ENCODE data around the gene PTPRN2. TPM values are rescaled to one million over a fixed set of nuclear protein-coding genes. Genes with fewer than 3 reads are reported as not detected.

Gene PTPRN2
- total RNA-seq, 1 donor from 2014 or later: 1.8 TPM

DNA sequence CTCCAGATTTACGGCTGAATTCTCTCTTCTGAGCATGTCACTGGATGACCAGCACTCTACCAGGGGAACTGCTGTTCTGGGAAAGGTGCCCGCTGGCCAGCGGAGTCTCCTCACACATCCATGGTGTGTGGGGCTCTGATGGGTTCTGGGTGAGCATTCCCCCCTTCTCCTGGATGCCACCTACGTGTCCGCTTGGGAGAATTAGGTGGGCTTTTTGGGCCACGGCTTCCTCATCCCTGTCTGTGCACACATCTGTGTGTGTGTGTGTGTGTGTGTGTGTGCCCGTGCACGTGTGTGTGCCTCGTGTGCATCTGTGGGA is 1087.8 kb downstream of the PTPRN2 start:
- intact Hi-C loops (cut with micrococcal nuclease): no loop called here
- ChIA-PET CTCF (no interaction called here), POLR2A (no interaction called here)
- Mint-ChIP-seq H3K27ac (no peak overlapping the region), H3K36me3 (ENCODE audit: low read depth) (no peaks in the 10 kb centered on the region), H3K9me3 (no peaks in the 10 kb centered on the region), H3K4me1 (peaks cover 6% of the 10 kb centered on the region), H3K4me3 (no peak overlapping the region), H3K27me3 (peaks cover 11% of the 10 kb centered on the region)
- TF ChIP-seq CTCF (IDR thresholded peaks at IDR 0.05): no peak
- ATAC-seq (ENCODE audit: low read depth) (no peak), DNase-seq (no peak)

DNA sequence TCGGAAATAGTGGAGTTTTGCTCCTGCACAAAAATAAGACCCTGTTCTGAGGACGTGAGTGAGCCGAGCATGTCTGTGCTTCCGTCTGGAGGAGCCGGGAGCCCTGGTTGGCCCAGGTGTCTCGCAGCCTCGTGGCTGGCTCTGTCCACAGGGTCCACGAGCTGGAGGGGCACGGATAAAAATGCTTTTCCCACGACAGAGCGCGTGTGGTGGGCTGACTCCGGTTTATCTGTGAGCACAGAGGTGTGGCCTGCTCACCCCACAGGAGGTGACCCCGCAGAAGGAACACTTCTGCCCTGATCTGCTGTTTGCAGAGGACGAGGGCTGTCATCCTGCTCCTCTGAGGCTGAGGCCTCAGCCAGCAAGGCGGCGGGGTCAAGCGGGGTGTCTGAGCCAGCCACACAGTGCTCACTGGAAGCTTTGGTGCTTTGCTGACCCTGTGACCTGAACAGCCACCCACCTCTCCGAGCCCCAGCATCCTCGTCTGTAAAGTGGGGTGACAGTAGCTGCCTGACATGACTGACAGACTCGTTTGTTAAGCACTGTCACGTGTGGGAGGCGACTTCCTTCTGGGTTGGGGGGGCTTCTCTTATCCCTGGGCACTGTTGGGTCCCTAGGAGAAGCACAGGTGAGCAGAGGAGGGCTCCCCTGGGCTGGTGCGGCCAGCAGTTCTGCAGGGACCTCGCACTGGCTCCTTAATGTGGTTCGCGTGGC is 1088.3 kb downstream of the PTPRN2 start:
- ChIA-PET CTCF (no interaction called here), POLR2A (no interaction called here)
- peaks cover 7% of the 10 kb centered on the region for H3K27me3 Mint-ChIP-seq
- peaks cover 6% of the 10 kb centered on the region for H3K4me1 Mint-ChIP-seq
- intact Hi-C loops (cut with micrococcal nuclease): no loop called here
- no peaks in the 10 kb centered on the region for H3K36me3 Mint-ChIP-seq (ENCODE audit: low read depth)
- no peak for TF ChIP-seq CTCF (IDR thresholded peaks at IDR 0.05)
- DNase-seq (no peak), ATAC-seq (ENCODE audit: low read depth) (no peak)
- H3K4me3 Mint-ChIP-seq: no peak overlapping the region
- H3K9me3 Mint-ChIP-seq: no peaks in the 10 kb centered on the region
- no peak overlapping the region for H3K27ac Mint-ChIP-seq

DNA sequence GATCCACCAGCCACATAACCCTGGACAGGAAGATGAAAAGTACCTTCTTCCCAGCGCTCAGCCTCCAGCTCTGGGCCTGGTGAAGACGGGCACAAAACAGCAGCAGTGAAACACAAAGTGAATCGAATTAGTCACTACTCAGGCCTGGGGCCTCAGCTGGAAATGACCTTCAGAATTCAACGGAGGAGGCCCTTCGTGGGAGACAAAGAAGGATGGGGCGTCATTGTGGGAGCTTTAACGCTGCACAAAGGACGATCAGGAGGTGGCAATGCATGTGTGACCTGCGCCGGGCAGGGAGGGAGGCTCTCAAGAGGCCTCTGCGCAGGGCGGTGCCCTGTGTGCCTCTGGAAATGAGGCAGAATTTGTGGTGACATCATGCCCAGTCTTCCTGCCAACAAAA is 1089.0 kb downstream of the PTPRN2 start:
- intact Hi-C loops (cut with micrococcal nuclease): no loop called here
- ChIA-PET CTCF (no interaction called here), POLR2A (no interaction called here)
- Mint-ChIP-seq H3K36me3 (ENCODE audit: low read depth) (no peaks in the 10 kb centered on the region), H3K9me3 (no peaks in the 10 kb centered on the region), H3K4me1 (peaks cover 6% of the 10 kb centered on the region), H3K27ac (no peak overlapping the region), H3K4me3 (no peak overlapping the region), H3K27me3 (peaks cover 5% of the 10 kb centered on the region)
- no peak for TF ChIP-seq CTCF (IDR thresholded peaks at IDR 0.05)
- no peak for DNase-seq
- ATAC-seq (ENCODE audit: low read depth): no peak

DNA sequence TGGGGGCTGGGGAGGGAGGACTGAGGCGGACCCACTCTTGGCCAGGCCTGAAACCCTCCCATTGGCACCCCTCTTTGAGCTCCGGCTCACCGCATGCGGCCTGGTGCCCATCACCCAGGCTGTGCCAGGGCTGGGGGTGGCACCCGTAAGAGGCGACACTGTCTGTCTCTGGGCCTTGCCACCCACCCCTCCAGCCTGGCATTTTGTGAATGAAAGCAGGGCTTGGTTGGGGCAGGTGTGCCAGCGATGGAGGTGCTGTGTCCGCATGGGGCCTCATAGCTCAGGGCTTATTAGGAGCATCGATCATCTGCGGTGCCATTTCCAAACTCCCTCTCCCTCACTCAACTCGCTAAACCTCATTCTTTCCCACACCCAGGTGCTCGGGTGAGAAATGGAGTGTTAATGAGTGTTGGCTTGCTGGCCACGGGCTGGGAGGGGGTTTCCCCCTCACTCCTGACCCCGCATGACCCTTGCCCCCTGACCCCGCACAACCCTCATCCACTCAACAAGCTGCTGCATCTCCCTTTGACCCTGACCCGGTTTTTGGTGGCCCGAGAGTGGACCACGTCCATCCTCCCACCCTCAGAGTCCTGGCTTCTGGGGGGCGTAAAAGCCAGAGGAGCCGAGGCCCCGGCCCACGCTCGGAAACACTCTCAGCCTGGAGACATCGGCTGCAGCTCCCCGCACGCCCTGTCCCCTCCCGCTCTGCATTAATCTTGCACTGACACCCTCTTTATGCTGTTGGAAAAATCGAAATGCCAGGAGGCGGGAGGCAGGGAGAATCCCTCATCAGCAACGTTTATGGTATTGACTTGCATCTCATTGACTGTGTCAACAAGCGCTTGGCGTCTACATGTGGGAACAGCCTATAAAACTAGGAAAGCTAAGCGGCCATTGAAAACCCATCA is 1089.6 kb downstream of the PTPRN2 start:
- intact Hi-C loops (cut with micrococcal nuclease): no loop called here

More for the DNA sequence above, 1089.6 kb downstream of the PTPRN2 start:
- Mint-ChIP-seq H3K36me3 (ENCODE audit: low read depth) (no peaks in the 10 kb centered on the region), H3K4me1 (peaks cover 4% of the 10 kb centered on the region), H3K27me3 (peaks cover 4% of the 10 kb centered on the region), H3K27ac (no peak overlapping the region), H3K9me3 (no peaks in the 10 kb centered on the region), H3K4me3 (no peak overlapping the region)
- no peak for TF ChIP-seq CTCF (IDR thresholded peaks at IDR 0.05)
- ChIA-PET CTCF (no interaction called here), POLR2A (no interaction called here)
- DNase-seq (no peak), ATAC-seq (ENCODE audit: low read depth) (no peak)
